NK-92 (cell line): Measurements from ENCODE around the gene IL19.
"Not testable (repeated sequence)": the region's sequence is repeated elsewhere in the genome, so short reads cannot be mapped to it uniquely, and the experiment has no call there.

Experiments
- DNase-seq: peaks from one replicate; lab custom pipeline; 2025; ENCODE audit not compliant: unreplicated experiment; lab: John Stamatoyannopoulos, UW

IL19 gene

DNA sequence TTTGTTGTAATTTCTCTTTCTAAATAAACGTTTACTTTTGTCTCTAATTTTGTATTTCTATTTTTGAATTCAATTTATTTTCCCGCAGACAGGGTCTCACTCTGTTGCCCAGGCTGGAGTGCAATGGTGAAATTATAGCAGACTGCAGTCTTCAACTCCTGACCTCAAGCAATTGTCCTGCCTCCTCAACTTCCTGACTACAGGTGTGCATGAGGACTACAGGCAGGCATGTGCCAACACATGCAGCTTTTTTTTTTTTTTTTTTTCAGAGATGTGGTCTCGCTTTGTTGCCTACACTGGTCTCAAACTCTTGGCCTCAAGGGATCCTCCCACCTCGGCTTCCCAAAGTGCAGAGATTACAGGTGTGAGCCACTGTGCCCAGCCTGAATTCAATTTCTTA is 58.2 kb downstream of the IL19 start:
- DNase-seq: no peak

DNA sequence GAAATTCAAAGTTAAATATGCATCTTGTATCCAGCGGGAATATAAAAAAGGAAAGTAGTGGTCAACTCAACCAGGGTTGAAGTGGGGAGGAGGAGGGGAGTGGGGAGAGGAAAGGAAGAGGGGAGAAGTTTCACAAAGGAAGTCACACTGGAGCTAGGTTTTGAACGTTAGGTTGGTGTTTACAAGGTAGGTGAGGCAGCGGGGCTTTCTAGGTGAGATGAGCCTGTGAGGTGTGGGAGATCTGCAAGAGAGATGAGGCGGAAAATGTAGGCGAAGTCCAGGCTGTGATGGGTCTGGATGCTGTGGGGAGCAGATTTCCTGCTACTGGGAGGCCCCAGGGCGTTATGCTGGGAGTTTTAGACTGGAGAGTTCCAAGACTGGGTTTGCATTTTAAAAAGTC is 58.7 kb downstream of the IL19 start:
- no peak for DNase-seq

DNA sequence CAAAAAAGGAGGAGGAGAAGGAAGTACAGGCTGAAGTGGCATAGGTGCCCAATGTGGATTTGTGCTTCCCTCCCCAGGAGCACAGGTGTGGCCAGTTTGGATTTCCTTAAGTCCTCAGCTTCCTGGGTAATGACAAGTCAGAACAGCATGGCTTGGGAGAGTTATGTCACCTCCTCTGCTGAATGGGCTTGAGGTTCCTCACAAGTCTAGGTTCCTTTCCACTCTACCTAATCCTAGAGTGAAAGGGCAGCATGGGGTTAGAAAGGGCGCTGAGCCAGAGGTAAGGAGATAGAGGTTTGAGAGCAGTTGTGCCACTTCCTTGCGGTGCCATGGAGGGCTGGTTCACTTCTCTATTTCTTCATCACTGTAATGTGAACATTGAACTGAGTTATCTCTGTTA is 59.3 kb downstream of the IL19 start:
- DNase-seq: no peak

GRCh38 chr1:206831650-206832049 is 61.1 kb downstream of the IL19 start:
- DNase-seq: no peak

DNA sequence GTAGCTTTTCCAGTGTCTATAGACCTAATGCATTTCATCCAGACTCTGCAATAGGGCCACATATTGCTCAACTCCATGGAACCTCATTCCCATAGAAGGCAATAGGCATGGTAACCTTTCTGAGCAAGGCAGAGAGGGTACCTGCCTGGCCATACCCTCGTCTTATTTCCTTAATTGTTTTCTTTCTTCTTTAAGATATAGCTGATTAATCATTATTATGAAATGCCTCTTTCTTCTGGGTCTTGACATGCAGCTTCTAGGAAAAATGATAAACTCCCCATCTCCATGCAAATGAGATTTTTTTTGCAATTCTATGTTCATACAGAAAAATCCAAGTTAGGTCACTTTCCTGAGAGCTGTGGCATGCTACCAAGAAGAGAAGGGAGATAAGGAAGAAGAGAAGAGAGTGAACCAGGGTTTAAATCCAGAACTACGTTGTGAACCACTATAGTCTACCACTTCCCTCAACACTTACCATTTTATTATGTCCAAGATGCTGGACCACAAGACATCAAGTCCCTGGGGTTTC is 61.8 kb downstream of the IL19 start:
- no peak for DNase-seq

DNA sequence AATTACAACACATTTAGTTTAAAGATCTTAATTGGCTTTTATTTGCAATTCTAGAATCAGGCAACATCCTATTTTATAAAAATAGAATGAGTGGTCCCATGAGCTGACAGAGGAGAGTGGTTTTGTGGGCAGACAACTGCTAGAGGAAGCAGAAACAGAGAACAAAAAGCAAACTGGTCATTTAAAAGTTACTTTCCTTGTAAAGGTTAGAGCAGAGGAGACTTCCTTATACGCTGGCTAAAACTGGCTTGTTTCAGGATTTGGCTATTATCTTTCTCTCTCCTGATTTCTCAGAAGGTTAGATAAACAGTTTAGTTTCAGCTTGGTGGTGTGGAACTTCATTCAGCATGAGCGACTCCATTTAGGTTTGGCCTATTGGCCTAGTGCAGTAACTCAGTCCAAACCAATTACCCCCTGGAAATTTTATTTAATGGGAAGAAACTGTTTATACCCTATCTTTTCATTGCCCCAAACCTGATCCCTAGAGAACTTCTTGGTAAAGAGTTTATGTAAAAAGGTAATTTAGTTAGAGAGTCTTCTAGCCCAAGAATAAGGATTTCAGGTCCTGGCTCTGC is 62.6 kb downstream of the IL19 start:
- no peak for DNase-seq

GRCh38 chr1:206833801-206834200 is 63.2 kb downstream of the IL19 start:
- DNase-seq: no peak

- no peak for DNase-seq
Observed at GRCh38 chr1:206834217-206834616, 63.6 kb downstream of the IL19 start.

DNA sequence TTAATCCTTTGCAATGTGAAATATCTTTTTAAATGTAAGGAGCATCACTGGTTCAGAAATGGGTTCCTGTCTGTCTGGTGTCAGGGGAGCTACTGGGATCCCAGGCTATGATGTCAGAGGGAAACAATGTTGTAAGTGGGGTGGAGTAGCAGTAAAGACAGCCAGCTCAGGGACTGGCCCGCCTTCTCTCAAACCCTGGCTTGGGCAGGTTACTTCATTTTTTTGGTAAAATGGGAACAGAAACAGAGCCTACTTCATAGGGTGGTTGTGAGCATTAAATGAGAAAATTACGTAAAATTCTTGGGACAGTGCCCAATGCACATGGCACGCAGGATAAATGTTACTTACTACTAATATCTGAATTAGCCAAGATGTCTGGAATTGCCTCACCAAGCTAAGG is 64.1 kb downstream of the IL19 start:
- no peak for DNase-seq

GRCh38 chr1:206835186-206835585 is 64.6 kb downstream of the IL19 start:
- no peak for DNase-seq

DNA sequence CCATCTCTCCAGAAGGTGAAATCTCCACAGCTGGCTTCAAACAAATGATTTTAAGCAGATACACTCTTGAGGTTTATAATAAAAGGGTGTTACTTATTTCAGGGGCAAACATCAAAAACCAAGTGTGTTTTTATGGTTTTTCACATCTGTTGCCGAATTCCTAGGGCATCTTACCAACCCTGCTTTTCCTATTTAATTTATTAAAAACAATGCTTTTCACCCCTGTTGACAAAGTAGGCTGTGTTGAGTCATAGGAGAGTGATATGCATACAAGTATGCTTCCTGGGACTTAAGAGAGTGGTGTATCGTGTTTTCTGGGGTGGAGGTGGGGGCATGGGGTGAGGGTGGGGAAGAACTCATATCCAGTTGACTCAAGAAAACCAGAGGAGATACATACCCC is 65.5 kb downstream of the IL19 start:
- no peak for DNase-seq

DNA sequence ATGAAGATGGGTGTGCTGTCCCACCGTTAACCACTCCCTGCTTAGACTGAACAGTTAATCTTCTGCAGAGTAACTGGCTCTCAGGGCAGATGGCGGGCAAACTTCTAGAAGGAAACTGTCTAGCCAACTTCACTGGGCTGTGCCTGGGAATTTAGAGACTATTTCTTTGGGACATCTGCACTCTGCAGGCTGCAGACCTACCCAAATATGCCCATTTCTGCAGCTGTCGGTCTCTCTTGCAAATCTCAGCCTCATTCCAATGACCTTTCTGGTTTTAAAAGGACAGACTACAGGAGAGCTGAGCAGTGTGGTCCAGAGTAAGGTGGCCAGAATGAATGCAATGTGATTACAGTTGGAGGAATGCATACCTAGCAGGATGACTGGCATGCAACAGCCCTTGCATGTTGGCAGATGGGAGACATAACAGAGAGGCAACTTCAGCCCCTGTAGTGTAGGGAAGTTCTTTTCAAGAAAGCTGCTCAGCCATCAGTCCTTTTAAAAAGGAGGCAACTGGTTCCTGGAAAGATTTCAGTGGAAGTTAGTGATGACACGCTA is 68.5 kb downstream of the IL19 start:
- no peak for DNase-seq

GRCh38 chr1:206839857-206840256 is 69.3 kb downstream of the IL19 start:
- DNase-seq: no peak

DNA sequence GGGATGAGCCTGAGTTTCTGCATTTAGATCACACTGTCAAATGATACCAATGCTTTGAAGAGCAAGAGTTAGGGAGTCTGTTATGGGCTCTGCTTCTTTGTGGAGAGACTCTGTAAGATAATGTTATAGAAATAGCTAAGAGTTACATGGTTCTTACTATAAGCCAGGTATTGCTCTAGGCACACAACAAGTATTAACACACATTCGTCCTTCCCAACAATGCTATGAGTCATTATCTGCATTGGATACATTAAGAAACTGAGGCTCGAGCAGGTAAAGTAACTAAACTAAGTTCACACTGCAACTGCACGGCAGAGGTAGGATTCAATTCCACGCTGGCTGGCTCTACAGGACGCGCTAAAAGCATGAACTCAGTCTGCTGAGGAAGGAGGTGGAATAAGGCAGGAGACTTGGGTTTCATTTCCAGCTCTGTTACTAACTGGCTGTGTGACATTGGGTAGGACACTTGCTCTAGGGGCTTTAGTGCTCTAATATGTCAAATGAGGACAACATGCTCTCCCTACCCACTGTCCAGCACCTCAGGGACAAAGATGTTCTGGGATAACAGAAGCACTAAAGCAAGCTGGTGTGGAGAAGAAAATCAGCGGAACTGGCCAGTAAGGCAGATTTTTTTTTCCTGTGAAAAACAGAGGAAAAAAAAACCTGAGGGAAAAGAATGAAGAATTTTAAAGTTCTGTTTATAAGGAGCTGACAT is 71.2 kb downstream of the IL19 start:
- DNase-seq: no peak

DNA sequence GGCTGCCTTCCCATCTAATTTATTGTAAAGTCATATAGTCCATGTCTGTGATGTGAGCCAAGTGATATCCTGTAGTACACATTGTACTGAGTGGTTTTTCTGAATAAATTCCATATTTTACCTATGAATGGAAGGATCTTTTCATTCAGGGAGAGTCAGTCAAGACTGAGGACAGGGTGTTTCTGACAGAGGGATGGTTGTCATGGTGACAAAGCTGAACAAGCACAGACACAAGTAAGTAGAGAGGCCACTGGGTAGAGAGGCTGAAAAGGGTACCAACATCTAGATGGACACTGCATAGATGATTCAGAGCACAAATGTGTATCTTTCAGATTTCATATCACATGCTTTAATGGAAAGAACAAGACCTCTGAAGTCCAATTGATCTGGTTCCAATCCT is 72.3 kb downstream of the IL19 start:
- DNase-seq: no peak

DNA sequence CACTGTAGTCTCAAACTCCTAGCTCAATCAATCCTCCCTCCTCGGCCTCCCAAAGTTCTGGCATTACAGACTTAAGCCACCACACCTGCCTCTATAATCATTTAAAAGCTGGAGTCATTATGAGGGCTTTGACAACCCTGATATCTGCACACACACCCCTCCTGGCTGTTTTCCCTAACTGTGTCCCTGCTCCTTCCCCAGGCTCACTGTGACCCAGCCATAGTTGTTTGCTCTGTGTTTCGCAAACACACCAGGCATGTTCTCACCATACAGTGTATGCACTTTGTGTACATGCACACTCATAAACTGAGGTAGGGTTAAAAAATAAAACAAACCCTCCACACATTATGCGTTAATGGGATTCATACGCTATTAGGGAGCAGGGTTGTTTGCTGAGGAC is 73.1 kb downstream of the IL19 start:
- no peak for DNase-seq

GRCh38 chr1:206846487-206846886 is 75.9 kb downstream of the IL19 start:
- DNase-seq: no peak

GRCh38 chr1:206847337-206847834 is 76.8 kb downstream of the IL19 start:
- no peak for DNase-seq

DNA sequence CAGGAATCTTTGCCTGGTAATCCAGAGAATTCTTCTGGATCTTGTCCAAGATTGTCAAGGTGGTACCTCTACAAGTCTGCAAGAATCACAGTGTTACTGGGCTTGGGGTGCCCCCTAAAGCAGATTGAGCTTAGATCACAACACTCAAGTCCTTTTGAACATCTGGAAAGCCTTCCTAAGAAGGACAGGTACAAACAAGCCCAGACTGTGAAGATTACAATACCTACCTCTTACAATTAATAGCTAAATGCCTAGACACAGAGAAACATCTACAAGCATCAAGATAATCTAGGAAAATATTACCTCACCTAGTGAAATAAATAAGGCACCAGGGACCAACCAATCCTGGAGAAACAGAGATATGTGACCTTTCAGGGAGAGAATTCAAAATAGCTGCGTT is 77.4 kb downstream of the IL19 start:
- DNase-seq: no peak

DNA sequence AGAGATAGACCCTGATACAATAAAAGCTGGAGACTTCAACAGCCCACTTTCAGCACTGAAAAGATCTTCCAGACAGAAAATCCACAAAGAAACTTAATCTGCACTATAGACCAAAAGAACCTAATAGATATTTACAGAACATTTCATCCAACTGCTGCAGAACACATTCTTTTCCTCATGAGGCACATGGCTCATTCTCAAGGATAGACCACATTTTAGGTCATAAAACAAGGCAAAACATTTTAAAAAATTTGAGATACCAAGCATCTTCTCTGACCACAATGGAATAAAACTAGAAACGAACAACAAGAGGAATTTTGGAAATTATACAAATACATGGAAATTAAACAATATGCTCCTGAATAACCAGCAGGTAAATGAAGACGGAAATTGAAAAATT is 79.8 kb downstream of the IL19 start:
- no peak for DNase-seq

GRCh38 chr1:206851341-206852010 is 80.9 kb downstream of the IL19 start:
- DNase-seq: no peak

DNA sequence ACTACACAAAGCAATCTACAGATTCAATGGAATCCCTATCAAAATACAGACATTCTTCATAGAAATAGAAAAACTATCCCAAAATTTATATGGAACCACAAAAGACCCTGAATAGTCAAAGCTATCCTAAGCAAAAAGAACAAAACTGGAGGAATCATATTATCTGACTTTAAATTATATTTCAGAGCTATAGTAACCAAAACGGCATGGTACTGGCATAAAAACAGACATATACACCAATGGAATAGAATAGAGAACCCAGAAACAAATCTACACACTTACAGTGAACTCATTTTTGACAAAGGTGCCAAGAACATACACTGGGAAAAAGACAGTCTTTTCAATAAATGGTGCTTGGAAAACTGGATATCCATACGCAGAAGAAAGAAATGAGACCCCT is 82.1 kb downstream of the IL19 start:
- DNase-seq: not testable (repeated sequence)
